Effector memory CD8-positive, alpha-beta T cell (primary cell): ENCODE results near the gene TAF9.

Source experiments
- ATAC-seq: fragments of 150-1000 bp; cut with Tn5 transposase; replicated peaks from 2 replicates; pipeline ENCODE4 v1.10.0; 2021; ENCODE audit warnings: mild to moderate bottlenecking, moderate library complexity
- DNase-seq, 3 experiments: peaks; one replicate each; pipeline ENCODE4 v3.0.0; 2021
- H3K27ac Mint-ChIP-seq, 2 donors: one replicate each; pipeline ENCODE4 v1.8.0; 2022; ENCODE audit warnings: mild to moderate bottlenecking in 2 of 2, mixed read lengths in 2 of 2, moderate library complexity in 2 of 2
- H3K27me3 Mint-ChIP-seq, 2 donors: one replicate each; pipeline ENCODE4 v1.8.0; 2022; ENCODE audit warnings: mixed read lengths in 2 of 2
- H3K36me3 Mint-ChIP-seq: one replicate; pipeline ENCODE4 v1.8.0; 2022; ENCODE audit warnings: mild to moderate bottlenecking, moderate library complexity, mixed read lengths; ENCODE audit not compliant: insufficient read depth
- H3K4me1 Mint-ChIP-seq, 2 donors: one replicate each; pipeline ENCODE4 v1.8.0; 2022; ENCODE audit warnings: low read depth in 2 of 2, mixed read lengths in 2 of 2
- H3K4me3 Mint-ChIP-seq, 2 donors: one replicate each; pipeline ENCODE4 v1.8.0; 2022; ENCODE audit warnings: mild to moderate bottlenecking in 2 of 2, mixed read lengths in 2 of 2, moderate library complexity in 2 of 2
- H3K9me3 Mint-ChIP-seq, 2 donors: one replicate each; pipeline ENCODE4 v1.8.0; 2022; ENCODE audit warnings: mixed read lengths in 2 of 2

The TAF9 gene

DNA sequence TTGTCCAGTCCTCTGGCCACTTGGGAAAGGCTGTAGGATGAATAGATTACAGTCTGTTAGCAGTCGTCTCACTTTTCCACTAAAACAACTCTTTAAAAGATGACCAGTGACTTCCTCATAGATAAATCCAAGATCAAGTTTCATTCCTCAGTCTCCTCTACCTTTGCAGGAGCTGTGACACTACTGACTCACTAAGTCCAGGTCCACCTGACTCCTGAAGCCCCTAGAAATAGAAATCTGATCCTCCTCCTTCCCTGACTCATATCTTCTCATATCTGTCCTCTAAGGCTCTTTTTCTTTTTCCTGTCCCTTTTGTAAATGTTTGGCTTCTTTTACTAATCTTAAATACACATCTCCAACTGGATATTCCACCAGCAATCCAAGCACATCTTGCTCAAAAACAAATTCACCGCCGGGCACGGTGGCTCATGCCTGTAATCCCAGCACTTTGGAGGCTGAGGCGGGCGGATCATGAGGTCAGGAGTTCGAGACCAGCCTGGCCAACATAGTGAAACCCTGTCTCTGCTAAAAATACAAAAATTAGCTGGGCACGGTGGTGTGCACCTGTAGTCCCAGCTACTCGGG, 39.3 kb downstream of the TAF9 start:
- Mint-ChIP-seq H3K4me1 (peaks cover 6 to 11% of the 10 kb centered on the region in 2 donors), H3K36me3 (peaks cover 16% of the 10 kb centered on the region), H3K4me3 (no peak overlapping the region), H3K27me3 (no peaks in the 10 kb centered on the region), H3K27ac (no peak overlapping the region), H3K9me3 (peaks cover 0 to 3% of the 10 kb centered on the region in 2 donors)
- ATAC-seq: no peak
- no peak for DNase-seq

- ATAC-seq (no peak), DNase-seq (no peak)
- H3K36me3 Mint-ChIP-seq: no peaks in the 10 kb centered on the region
- H3K4me1 Mint-ChIP-seq: no peaks in the 10 kb centered on the region
- H3K4me3 Mint-ChIP-seq: no peak overlapping the region
- H3K27ac Mint-ChIP-seq: peak overlapping the region in 1 of 2 donors; percentile 40
- no peaks in the 10 kb centered on the region for H3K27me3 Mint-ChIP-seq
- no peaks in the 10 kb centered on the region for H3K9me3 Mint-ChIP-seq
Observed at GRCh38 chr5:69326365-69326764, 43.0 kb downstream of the TAF9 start.

GRCh38 chr5:69317391-69317790, 51.9 kb downstream of the TAF9 start:
- H3K4me1 Mint-ChIP-seq: no peaks in the 10 kb centered on the region
- DNase-seq (no peak), ATAC-seq (no peak)
- no peak overlapping the region for H3K4me3 Mint-ChIP-seq
- no peaks in the 10 kb centered on the region for H3K9me3 Mint-ChIP-seq
- H3K36me3 Mint-ChIP-seq: peaks cover 17% of the 10 kb centered on the region
- no peak overlapping the region for H3K27ac Mint-ChIP-seq
- H3K27me3 Mint-ChIP-seq: no peaks in the 10 kb centered on the region

DNA sequence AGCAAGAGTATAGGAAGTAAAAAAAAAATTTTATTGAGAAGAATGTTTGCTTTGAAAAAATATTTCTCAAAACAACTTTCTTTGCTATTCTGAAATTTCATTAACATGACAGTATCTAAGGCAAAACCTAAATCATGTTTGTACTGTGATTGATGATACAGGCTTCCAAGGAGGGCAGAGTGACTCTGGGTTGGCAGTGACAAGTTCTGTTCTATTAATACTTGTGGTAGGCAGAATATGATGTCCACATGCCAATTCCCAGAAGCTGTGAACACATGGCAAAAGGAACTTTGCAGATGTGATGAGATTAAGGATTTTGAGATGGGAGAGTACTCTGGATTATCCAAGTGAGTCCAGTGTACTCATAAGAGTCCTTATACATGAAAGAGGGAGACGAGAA, 53.3 kb downstream of the TAF9 start:
- DNase-seq (no peak), ATAC-seq (no peak)
- Mint-ChIP-seq H3K9me3 (no peaks in the 10 kb centered on the region), H3K36me3 (peaks cover 20% of the 10 kb centered on the region), H3K27me3 (no peaks in the 10 kb centered on the region), H3K4me3 (no peak overlapping the region), H3K27ac (peak overlapping the region in 1 of 2 donors; percentile 5), H3K4me1 (no peaks in the 10 kb centered on the region)
